ENCODE results near the gene DMPK. TPM values are rescaled to one million over a fixed set of nuclear protein-coding genes. Genes with fewer than 3 reads are reported as not detected.

Gene DMPK
- total RNA-seq, 4 donors from 2014 or later = 18.9 to 32.6 (median 26.3) TPM

DNA sequence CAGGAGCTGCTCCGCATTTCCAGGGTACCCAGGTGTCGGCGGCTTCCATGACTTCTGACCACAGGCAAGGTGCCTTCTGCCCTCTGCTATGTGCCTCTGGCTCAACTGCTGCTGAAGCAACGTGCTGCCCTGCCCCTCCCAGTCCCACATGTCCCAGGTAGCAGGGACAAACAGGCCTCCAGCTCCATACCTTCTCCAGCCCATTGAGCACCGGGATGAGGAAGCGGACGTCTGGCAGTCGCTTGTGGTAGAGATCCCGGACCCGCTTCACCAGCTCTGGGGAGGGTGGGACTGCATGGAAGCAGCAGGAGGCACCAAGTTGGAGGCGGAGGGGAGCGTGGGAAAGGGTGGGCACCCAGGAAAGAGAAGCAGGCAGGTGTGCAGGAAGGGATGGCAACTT is 40.9 kb upstream of the DMPK start:
- Histone ChIP-seq H3K9me3 (no peaks in the 10 kb centered on the region), H3K36me3 (peaks cover 44 to 63% of the 10 kb centered on the region in 2 donors), H3K4me3 (replicated peaks in 1 of 3) (no peak overlapping the region), H3K27ac (no peak overlapping the region), H3K4me1 (no peaks in the 10 kb centered on the region), H3K27me3 (no peaks in the 10 kb centered on the region)
- intact Hi-C loops (cut with DNase I) = no loop called here
- no peak for TF ChIP-seq POLR2A (IDR thresholded peaks at IDR 0.05)
- TF ChIP-seq, protein P1, sequence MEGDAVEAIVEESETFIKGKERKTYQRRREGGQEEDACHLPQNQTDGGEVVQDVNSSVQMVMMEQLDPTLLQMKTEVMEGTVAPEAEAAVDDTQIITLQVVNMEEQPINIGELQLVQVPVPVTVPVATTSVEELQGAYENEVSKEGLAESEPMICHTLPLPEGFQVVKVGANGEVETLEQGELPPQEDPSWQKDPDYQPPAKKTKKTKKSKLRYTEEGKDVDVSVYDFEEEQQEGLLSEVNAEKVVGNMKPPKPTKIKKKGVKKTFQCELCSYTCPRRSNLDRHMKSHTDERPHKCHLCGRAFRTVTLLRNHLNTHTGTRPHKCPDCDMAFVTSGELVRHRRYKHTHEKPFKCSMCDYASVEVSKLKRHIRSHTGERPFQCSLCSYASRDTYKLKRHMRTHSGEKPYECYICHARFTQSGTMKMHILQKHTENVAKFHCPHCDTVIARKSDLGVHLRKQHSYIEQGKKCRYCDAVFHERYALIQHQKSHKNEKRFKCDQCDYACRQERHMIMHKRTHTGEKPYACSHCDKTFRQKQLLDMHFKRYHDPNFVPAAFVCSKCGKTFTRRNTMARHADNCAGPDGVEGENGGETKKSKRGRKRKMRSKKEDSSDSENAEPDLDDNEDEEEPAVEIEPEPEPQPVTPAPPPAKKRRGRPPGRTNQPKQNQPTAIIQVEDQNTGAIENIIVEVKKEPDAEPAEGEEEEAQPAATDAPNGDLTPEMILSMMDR (IDR thresholded peaks at IDR 0.05) = no peak
- 95 to 98% methylated on average over 8 to 12 of the region's 12 CpGs for whole genome bisulfite sequencing, 2 donors
- no peak for DNase-seq

DNA sequence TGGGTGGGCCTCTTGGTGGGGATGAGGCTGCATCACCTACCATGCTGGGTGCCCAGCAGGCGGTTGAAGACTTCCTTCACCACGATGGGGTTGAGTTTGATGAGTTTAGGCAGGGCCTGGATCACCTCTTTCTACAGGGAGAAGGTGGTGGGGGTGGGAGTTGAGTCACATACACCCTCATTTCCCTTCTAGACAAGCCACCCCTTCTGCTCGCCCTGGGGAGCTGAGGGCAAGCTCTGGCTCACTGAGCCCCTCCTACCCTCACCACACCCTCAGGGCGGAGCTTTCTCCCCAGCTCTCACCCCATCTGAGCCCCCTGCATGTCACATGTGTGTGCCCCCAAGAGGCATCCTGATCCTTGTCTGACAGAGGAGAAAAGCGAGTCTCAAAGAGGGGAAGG is 40.4 kb upstream of the DMPK start:
- no peaks in the 10 kb centered on the region for H3K4me1 ChIP-seq
- H3K27ac ChIP-seq = no peak overlapping the region
- no peak overlapping the region for H3K4me3 ChIP-seq (replicated peaks in 1 of 3)
- TF ChIP-seq, protein P1 (IDR thresholded peaks at IDR 0.05) = no peak
- no peak for TF ChIP-seq POLR2A (IDR thresholded peaks at IDR 0.05)
- intact Hi-C loops (cut with DNase I) = no loop called here
- peaks cover 40 to 58% of the 10 kb centered on the region in 2 donors for H3K36me3 ChIP-seq
- H3K27me3 ChIP-seq = no peaks in the 10 kb centered on the region
- DNase-seq = no peak
- WGBS, 2 donors = 90 to 94% methylated on average over 3 of the region's 5 CpGs
- no peaks in the 10 kb centered on the region for H3K9me3 ChIP-seq

DNA sequence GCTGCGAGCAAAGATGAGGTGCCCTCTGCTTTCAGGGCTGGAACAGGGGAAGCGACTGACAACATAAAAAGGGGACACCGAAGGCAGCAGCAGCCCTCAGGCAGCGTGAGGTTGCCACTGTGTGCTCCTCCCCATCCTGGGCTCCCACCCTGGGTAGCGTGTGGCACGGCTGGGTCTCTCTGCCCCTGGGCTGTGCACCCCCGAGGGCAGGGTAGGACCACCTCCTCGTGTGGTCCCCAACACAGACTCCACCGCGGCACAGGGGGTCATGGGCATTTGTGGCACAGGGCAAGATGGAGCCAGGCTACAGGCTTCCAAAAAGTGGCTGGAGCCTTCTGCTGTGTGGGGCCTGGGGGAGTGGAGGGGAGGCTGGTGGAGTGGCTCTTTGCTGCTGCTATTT is 39.3 kb upstream of the DMPK start:
- peaks cover 0 to 4% of the 10 kb centered on the region in 2 donors for H3K4me1 ChIP-seq
- no peak overlapping the region for H3K27ac ChIP-seq
- TF ChIP-seq, protein P1 (IDR thresholded peaks at IDR 0.05) = no peak
- TF ChIP-seq POLR2A (IDR thresholded peaks at IDR 0.05) = no peak
- intact Hi-C loops (cut with DNase I) = no loop called here
- no peaks in the 10 kb centered on the region for H3K27me3 ChIP-seq
- no peak overlapping the region for H3K4me3 ChIP-seq (replicated peaks in 1 of 3)
- DNase-seq = no peak
- peaks cover 28 to 47% of the 10 kb centered on the region in 2 donors for H3K36me3 ChIP-seq
- H3K9me3 ChIP-seq = no peaks in the 10 kb centered on the region
- WGBS, 2 donors = 80 to 84% methylated on average over 3 to 10 of the region's 10 CpGs

DNA sequence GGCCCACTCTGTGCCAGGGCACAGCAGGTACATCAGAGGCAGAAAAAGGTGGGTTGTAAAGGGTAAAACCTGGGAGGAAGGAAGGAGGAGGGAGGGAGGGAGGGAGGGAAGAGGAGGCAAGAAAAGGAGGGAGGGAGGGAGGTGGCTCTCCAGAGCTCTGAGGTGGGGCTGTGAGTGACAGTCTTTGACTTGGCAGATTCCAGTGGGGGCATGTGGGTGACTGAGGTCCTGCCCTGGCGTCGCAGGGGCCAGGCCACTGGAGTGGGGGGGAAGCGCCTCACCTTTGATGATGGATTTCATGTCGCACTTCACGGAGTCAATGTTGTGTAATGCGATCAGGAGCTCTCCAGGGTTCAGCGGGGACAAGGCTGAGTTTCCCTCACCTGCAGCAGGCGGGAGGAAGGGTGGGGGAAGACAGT is 38.8 kb upstream of the DMPK start:
- H3K36me3 ChIP-seq = peaks cover 24 to 43% of the 10 kb centered on the region in 2 donors
- 84 to 91% methylated on average over 8 of the region's 8 CpGs for WGBS, 2 donors
- peaks cover 0 to 4% of the 10 kb centered on the region in 2 donors for H3K4me1 ChIP-seq
- no peak for DNase-seq
- no peaks in the 10 kb centered on the region for H3K9me3 ChIP-seq
- no peak overlapping the region for H3K27ac ChIP-seq
- TF ChIP-seq POLR2A (IDR thresholded peaks at IDR 0.05) = no peak
- intact Hi-C loops (cut with DNase I) = no loop called here
- no peak overlapping the region for H3K4me3 ChIP-seq (replicated peaks in 1 of 3)
- no peaks in the 10 kb centered on the region for H3K27me3 ChIP-seq

DNA sequence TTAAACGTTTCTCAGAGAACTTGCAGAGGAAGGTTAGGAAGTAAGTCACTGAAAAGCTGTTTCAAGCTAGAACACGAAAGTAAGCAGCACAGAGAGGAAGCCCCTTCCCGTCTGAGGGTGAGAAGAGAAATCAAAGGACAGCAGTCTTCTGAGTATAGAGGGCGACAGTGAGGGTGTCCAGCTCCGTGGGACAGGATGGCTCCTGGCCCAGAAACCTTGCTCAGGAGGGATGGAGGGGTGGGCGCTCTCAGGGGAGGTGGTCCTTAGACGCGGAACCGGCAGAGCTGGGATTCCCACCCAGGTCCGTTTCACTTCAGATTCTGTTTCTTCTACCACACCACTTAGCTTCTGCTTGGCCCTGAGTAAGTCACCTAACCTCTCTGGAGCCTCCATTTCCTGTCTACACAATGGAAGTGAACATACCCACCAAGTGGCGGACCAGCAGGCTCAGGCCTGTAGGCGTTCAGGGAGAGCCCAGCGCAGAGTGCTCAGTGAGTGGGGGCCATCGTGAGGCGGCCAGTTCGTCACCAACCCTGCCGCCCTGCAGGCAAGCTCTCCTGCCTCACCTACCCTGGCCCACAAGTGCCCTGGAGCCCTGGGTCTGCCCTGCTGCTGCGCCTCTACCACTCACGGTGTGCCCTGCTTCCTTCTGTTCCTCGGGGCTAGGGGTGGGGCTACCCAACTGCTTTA is 38.3 kb upstream of the DMPK start:
- 79 to 81% methylated on average over 15 to 20 of the region's 20 CpGs for WGBS, 2 donors
- TF ChIP-seq, protein P1 (IDR thresholded peaks at IDR 0.05) = no peak
- no peak for TF ChIP-seq POLR2A (IDR thresholded peaks at IDR 0.05)
- intact Hi-C loops (cut with DNase I) = no loop called here
- Histone ChIP-seq H3K9me3 (no peaks in the 10 kb centered on the region), H3K4me1 (peaks cover 0 to 4% of the 10 kb centered on the region in 2 donors), H3K4me3 (replicated peaks in 1 of 3) (no peak overlapping the region), H3K27me3 (no peaks in the 10 kb centered on the region), H3K27ac (no peak overlapping the region), H3K36me3 (peaks cover 18 to 38% of the 10 kb centered on the region in 2 donors)
- DNase-seq = no peak
